ENCODE measurements around the gene MAPK8IP3.

Gene MAPK8IP3

DNA sequence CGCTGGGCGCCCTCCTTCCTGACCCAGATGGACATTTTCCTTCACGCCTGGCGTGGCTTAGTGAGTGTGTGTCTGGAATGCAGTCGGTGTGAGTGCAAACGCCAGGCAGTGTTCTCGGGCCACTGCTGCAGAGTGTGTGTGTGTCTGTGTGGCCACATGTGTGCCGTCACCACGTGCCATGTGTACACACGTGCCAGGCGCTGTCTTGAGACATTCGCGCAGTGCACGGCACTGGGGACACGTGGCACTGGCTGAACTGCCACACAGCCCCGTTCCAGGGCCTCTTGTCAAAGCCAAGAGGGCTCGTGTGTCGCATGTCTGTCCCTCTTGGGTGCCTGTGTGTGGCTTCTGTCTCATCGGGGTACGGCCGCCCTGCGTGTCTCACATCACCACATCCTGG lies 28.8 kb downstream of the MAPK8IP3 start:
- no CpG with 5 or more reads among the region's 22 CpGs for WGBS, 2 donors (ENCODE audit: extremely low coverage in 2 of 2, insufficient read length in 2 of 2, insufficient replicate concordance in 1 of 2)
- H3K4me2 ChIP-seq (ENCODE audit: insufficient read depth, low read length, poor library complexity, severe bottlenecking): no peak overlapping the region
- H2AFZ ChIP-seq (ENCODE audit: low read length): no peak overlapping the region
- no peak for DNase-seq (ENCODE audit: low spot score)
- H3K4me3 ChIP-seq (ENCODE audit: low read length in 2 of 2): peak overlapping the region in 1 of 2 donors; percentile 7
- peaks cover 14 to 32% of the 10 kb centered on the region in 2 donors for H3K9me3 ChIP-seq (replicated peaks in 1 of 2; ENCODE audit: control insufficient read depth in 2 of 2, insufficient read depth in 1 of 2, low read depth in 1 of 2, low read length in 2 of 2)
- H3K27me3 ChIP-seq (ENCODE audit: control insufficient read depth in 3 of 3, insufficient read depth in 3 of 3, low read depth in 1 of 3, low read length in 3 of 3): no peaks in the 10 kb centered on the region
- H2BK120ac ChIP-seq (ENCODE audit: low read depth, low read length): no peak overlapping the region
- peak overlapping the region; percentile 84 for H2BK12ac ChIP-seq (ENCODE audit: low read length)
- H2BK15ac ChIP-seq (ENCODE audit: low read length): no peak overlapping the region
- peaks cover 34 to 49% of the 10 kb centered on the region in 2 donors for H3K36me3 ChIP-seq (replicated peaks in 1 of 2; ENCODE audit: control insufficient read depth in 2 of 2, insufficient read depth in 2 of 2, low read length in 2 of 2)
- H4K8ac ChIP-seq (ENCODE audit: low read depth, low read length): peak overlapping the region; percentile 86
- peak overlapping the region; percentile 53 for H2BK5ac ChIP-seq (ENCODE audit: low read length)
- H3K18ac ChIP-seq (ENCODE audit: low read length): no peak overlapping the region
- H3K23ac ChIP-seq (ENCODE audit: low read depth, low read length, poor library complexity): peak overlapping the region; percentile 93
- H3K9ac ChIP-seq (ENCODE audit: low read depth, low read length, poor library complexity): peak overlapping the region; percentile 81
- no peak overlapping the region for H3K4ac ChIP-seq (ENCODE audit: low read length)
- no peak overlapping the region for H3K27ac ChIP-seq (replicated peaks; ENCODE audit: low read length)
- no peaks in the 10 kb centered on the region for H3K4me1 ChIP-seq (ENCODE audit: control insufficient read depth in 2 of 2, insufficient read depth in 1 of 2, low read depth in 1 of 2, low read length in 2 of 2)
- no peaks in the 10 kb centered on the region for H3K79me1 ChIP-seq (ENCODE audit: low read depth, low read length)
- H3K14ac ChIP-seq (ENCODE audit: low read length): no peak overlapping the region
- H4K91ac ChIP-seq (ENCODE audit: low read depth, low read length, poor library complexity): no peak overlapping the region
- peak overlapping the region; percentile 63 for H2AK5ac ChIP-seq (ENCODE audit: low read depth, low read length)

- Histone ChIP-seq H2AFZ (ENCODE audit: low read length) (no peak overlapping the region), H2BK5ac (ENCODE audit: low read length) (no peak overlapping the region), H3K18ac (ENCODE audit: low read length) (no peak overlapping the region), H2BK12ac (ENCODE audit: low read length) (no peak overlapping the region), H3K9me3 (replicated peaks in 1 of 2; ENCODE audit: control insufficient read depth in 2 of 2, insufficient read depth in 1 of 2, low read depth in 1 of 2, low read length in 2 of 2) (peaks cover 3 to 32% of the 10 kb centered on the region in 2 donors), H3K4ac (ENCODE audit: low read length) (no peak overlapping the region), H3K27ac (replicated peaks; ENCODE audit: low read length) (no peak overlapping the region), H3K23ac (ENCODE audit: low read depth, low read length, poor library complexity) (peak overlapping the region; percentile 59), H3K4me3 (ENCODE audit: low read length in 2 of 2) (peak overlapping the region in 1 of 2 donors; percentile 53), H2AK5ac (ENCODE audit: low read depth, low read length) (no peak overlapping the region), H2BK120ac (ENCODE audit: low read depth, low read length) (no peak overlapping the region), H4K8ac (ENCODE audit: low read depth, low read length) (no peak overlapping the region), H3K4me1 (ENCODE audit: control insufficient read depth in 2 of 2, insufficient read depth in 1 of 2, low read depth in 1 of 2, low read length in 2 of 2) (no peaks in the 10 kb centered on the region), H4K91ac (ENCODE audit: low read depth, low read length, poor library complexity) (no peak overlapping the region), H3K9ac (ENCODE audit: low read depth, low read length, poor library complexity) (no peak overlapping the region), H2BK15ac (ENCODE audit: low read length) (no peak overlapping the region), H3K14ac (ENCODE audit: low read length) (peak overlapping the region; percentile 72), H3K79me1 (ENCODE audit: low read depth, low read length) (peaks cover 8% of the 10 kb centered on the region), H3K27me3 (ENCODE audit: control insufficient read depth in 3 of 3, insufficient read depth in 3 of 3, low read depth in 1 of 3, low read length in 3 of 3) (no peaks in the 10 kb centered on the region), H3K36me3 (replicated peaks in 1 of 2; ENCODE audit: control insufficient read depth in 2 of 2, insufficient read depth in 2 of 2, low read length in 2 of 2) (peaks cover 24 to 46% of the 10 kb centered on the region in 2 donors), H3K4me2 (ENCODE audit: insufficient read depth, low read length, poor library complexity, severe bottlenecking) (no peak overlapping the region)
- WGBS, 2 donors (ENCODE audit: extremely low coverage in 2 of 2, insufficient read length in 2 of 2, insufficient replicate concordance in 1 of 2): no CpG with 5 or more reads among the region's 33 CpGs
- DNase-seq (ENCODE audit: low spot score): no peak
Observed at GRCh38 chr16:1740234-1740633, 34.2 kb downstream of the MAPK8IP3 start.

GRCh38 chr16:1740781-1741490 lies 34.9 kb downstream of the MAPK8IP3 start:
- peak overlapping the region; percentile 49 for H2AK5ac ChIP-seq (ENCODE audit: low read depth, low read length)
- H3K9me3 ChIP-seq (replicated peaks in 1 of 2; ENCODE audit: control insufficient read depth in 2 of 2, insufficient read depth in 1 of 2, low read depth in 1 of 2, low read length in 2 of 2): peaks cover 0 to 28% of the 10 kb centered on the region in 2 donors
- no peak overlapping the region for H2BK12ac ChIP-seq (ENCODE audit: low read length)
- H4K8ac ChIP-seq (ENCODE audit: low read depth, low read length): no peak overlapping the region
- no peak overlapping the region for H3K4ac ChIP-seq (ENCODE audit: low read length)
- H3K4me2 ChIP-seq (ENCODE audit: insufficient read depth, low read length, poor library complexity, severe bottlenecking): no peak overlapping the region
- no CpG with 5 or more reads among the region's 30 CpGs for WGBS, 2 donors (ENCODE audit: extremely low coverage in 2 of 2, insufficient read length in 2 of 2, insufficient replicate concordance in 1 of 2)
- peak overlapping the region; percentile 78 for H2BK5ac ChIP-seq (ENCODE audit: low read length)
- H4K91ac ChIP-seq (ENCODE audit: low read depth, low read length, poor library complexity): no peak overlapping the region
- H3K36me3 ChIP-seq (replicated peaks in 1 of 2; ENCODE audit: control insufficient read depth in 2 of 2, insufficient read depth in 2 of 2, low read length in 2 of 2): peaks cover 23 to 52% of the 10 kb centered on the region in 2 donors
- H2BK15ac ChIP-seq (ENCODE audit: low read length): no peak overlapping the region
- no peaks in the 10 kb centered on the region for H3K4me1 ChIP-seq (ENCODE audit: control insufficient read depth in 2 of 2, insufficient read depth in 1 of 2, low read depth in 1 of 2, low read length in 2 of 2)
- H3K18ac ChIP-seq (ENCODE audit: low read length): no peak overlapping the region
- no peak for DNase-seq (ENCODE audit: low spot score)
- no peak overlapping the region for H2BK120ac ChIP-seq (ENCODE audit: low read depth, low read length)
- peak overlapping the region; percentile 31 for H3K14ac ChIP-seq (ENCODE audit: low read length)
- H3K23ac ChIP-seq (ENCODE audit: low read depth, low read length, poor library complexity): peak overlapping the region; percentile 59
- no peak overlapping the region for H2AFZ ChIP-seq (ENCODE audit: low read length)
- H3K27me3 ChIP-seq (ENCODE audit: control insufficient read depth in 3 of 3, insufficient read depth in 3 of 3, low read depth in 1 of 3, low read length in 3 of 3): no peaks in the 10 kb centered on the region
- no peak overlapping the region for H3K4me3 ChIP-seq (ENCODE audit: low read length in 2 of 2)
- no peak overlapping the region for H3K27ac ChIP-seq (replicated peaks; ENCODE audit: low read length)
- H3K9ac ChIP-seq (ENCODE audit: low read depth, low read length, poor library complexity): peak overlapping the region; percentile 83
- H3K79me1 ChIP-seq (ENCODE audit: low read depth, low read length): peaks cover 8% of the 10 kb centered on the region

- Histone ChIP-seq H3K27ac (replicated peaks; ENCODE audit: low read length) (no peak overlapping the region), H4K91ac (ENCODE audit: low read depth, low read length, poor library complexity) (no peak overlapping the region), H3K27me3 (ENCODE audit: control insufficient read depth in 3 of 3, insufficient read depth in 3 of 3, low read depth in 1 of 3, low read length in 3 of 3) (no peaks in the 10 kb centered on the region), H3K79me1 (ENCODE audit: low read depth, low read length) (peaks cover 8% of the 10 kb centered on the region), H2BK12ac (ENCODE audit: low read length) (no peak overlapping the region), H3K9me3 (replicated peaks in 1 of 2; ENCODE audit: control insufficient read depth in 2 of 2, insufficient read depth in 1 of 2, low read depth in 1 of 2, low read length in 2 of 2) (peaks cover 0 to 25% of the 10 kb centered on the region in 2 donors), H3K9ac (ENCODE audit: low read depth, low read length, poor library complexity) (no peak overlapping the region), H4K8ac (ENCODE audit: low read depth, low read length) (no peak overlapping the region), H2BK15ac (ENCODE audit: low read length) (no peak overlapping the region), H3K4ac (ENCODE audit: low read length) (no peak overlapping the region), H2AK5ac (ENCODE audit: low read depth, low read length) (no peak overlapping the region), H3K23ac (ENCODE audit: low read depth, low read length, poor library complexity) (no peak overlapping the region), H2BK120ac (ENCODE audit: low read depth, low read length) (no peak overlapping the region), H3K4me1 (ENCODE audit: control insufficient read depth in 2 of 2, insufficient read depth in 1 of 2, low read depth in 1 of 2, low read length in 2 of 2) (no peaks in the 10 kb centered on the region), H3K18ac (ENCODE audit: low read length) (no peak overlapping the region), H2AFZ (ENCODE audit: low read length) (no peak overlapping the region), H2BK5ac (ENCODE audit: low read length) (no peak overlapping the region), H3K4me2 (ENCODE audit: insufficient read depth, low read length, poor library complexity, severe bottlenecking) (no peak overlapping the region), H3K14ac (ENCODE audit: low read length) (no peak overlapping the region), H3K36me3 (replicated peaks in 1 of 2; ENCODE audit: control insufficient read depth in 2 of 2, insufficient read depth in 2 of 2, low read length in 2 of 2) (peaks cover 23 to 55% of the 10 kb centered on the region in 2 donors), H3K4me3 (ENCODE audit: low read length in 2 of 2) (no peak overlapping the region)
- WGBS, 2 donors (ENCODE audit: extremely low coverage in 2 of 2, insufficient read length in 2 of 2, insufficient replicate concordance in 1 of 2): no CpG with 5 or more reads among the region's 19 CpGs
- no peak for DNase-seq (ENCODE audit: low spot score)
Observed at GRCh38 chr16:1741553-1742165, 35.7 kb downstream of the MAPK8IP3 start.

Measured in neuronal stem cell (in vitro differentiated cells).